HG03045 (cell line): ENCODE measurements around the gene ADD1.

Experiments
- ATAC-seq: cut with Tn5 transposase; IDR thresholded peaks from one replicate; pipeline ENCODE4 v1.9.1; 2021; ENCODE audit warnings: mild to moderate bottlenecking, moderate library complexity; ENCODE audit not compliant: unreplicated experiment

ADD1 gene

GRCh38 chr4:2805712-2806389 lies 37.8 kb upstream of the ADD1 start:
- no peak for ATAC-seq

GRCh38 chr4:2806390-2807355 lies 37.0 kb upstream of the ADD1 start:
- no peak for ATAC-seq

- no peak for ATAC-seq
Observed at GRCh38 chr4:2807571-2807970, 36.1 kb upstream of the ADD1 start.

GRCh38 chr4:2808001-2808400 lies 35.6 kb upstream of the ADD1 start:
- ATAC-seq, result no peak

- no peak for ATAC-seq
Observed at GRCh38 chr4:2809610-2810180, 33.9 kb upstream of the ADD1 start.

- no peak for ATAC-seq
Observed at GRCh38 chr4:2810388-2810787, 33.3 kb upstream of the ADD1 start.

- ATAC-seq, result peak; percentile 45
Observed at GRCh38 chr4:2811830-2812611, 31.6 kb upstream of the ADD1 start.

- ATAC-seq, result no peak
Observed at GRCh38 chr4:2812612-2813354, 30.9 kb upstream of the ADD1 start.

GRCh38 chr4:2813446-2814405 lies 29.9 kb upstream of the ADD1 start:
- ATAC-seq, result no peak

- ATAC-seq, result no peak
Observed at GRCh38 chr4:2814627-2815270, 28.9 kb upstream of the ADD1 start.

GRCh38 chr4:2816401-2816954 lies 27.2 kb upstream of the ADD1 start:
- ATAC-seq, result no peak

GRCh38 chr4:2817137-2817536 lies 26.5 kb upstream of the ADD1 start:
- ATAC-seq, result no peak

GRCh38 chr4:2817701-2818350 lies 25.8 kb upstream of the ADD1 start:
- ATAC-seq, result no peak

- no peak for ATAC-seq
Observed at GRCh38 chr4:2818351-2818939, 25.2 kb upstream of the ADD1 start.

- ATAC-seq, result no peak
Observed at GRCh38 chr4:2819244-2820215, 24.1 kb upstream of the ADD1 start.

- no peak for ATAC-seq
Observed at GRCh38 chr4:2820216-2820982, 23.2 kb upstream of the ADD1 start.
